Superior temporal gyrus (tissue), 1 donor: Measurements from ENCODE around the gene HOXA2.

Experiments
- DNase-seq: peaks from one replicate; pipeline ENCODE4 v3.0.0-alpha.2; 2016; ENCODE audit errors: extremely low spot score

Gene HOXA2

DNA sequence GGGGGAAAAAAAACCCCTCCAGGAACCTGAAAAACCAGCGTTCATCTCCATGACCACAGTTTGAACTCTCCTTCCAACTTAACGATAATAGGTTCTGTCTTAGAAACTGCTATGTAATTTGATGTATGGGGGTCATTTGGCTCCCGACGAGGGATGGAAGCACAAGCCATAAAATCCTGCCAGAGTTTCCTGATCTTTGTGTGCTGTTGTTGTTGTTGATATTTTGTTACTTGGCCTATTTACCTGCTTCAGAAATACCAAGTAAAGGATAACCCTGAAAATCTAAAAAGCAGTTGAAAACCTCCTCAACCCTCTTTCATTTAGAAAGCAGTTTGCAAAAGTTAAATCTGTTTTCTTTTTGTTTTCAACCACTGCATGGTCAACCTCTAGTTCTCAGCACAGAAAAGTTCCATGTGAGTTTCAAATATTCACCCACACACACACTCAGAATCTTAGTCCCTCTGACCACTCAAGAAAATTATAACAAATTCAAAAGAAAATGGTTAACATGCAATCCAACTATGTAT is 9.3 kb upstream of the HOXA2 start:
- DNase-seq = no peak

- no peak for DNase-seq
Observed at GRCh38 chr7:27111042-27111750, 8.7 kb upstream of the HOXA2 start.

DNA sequence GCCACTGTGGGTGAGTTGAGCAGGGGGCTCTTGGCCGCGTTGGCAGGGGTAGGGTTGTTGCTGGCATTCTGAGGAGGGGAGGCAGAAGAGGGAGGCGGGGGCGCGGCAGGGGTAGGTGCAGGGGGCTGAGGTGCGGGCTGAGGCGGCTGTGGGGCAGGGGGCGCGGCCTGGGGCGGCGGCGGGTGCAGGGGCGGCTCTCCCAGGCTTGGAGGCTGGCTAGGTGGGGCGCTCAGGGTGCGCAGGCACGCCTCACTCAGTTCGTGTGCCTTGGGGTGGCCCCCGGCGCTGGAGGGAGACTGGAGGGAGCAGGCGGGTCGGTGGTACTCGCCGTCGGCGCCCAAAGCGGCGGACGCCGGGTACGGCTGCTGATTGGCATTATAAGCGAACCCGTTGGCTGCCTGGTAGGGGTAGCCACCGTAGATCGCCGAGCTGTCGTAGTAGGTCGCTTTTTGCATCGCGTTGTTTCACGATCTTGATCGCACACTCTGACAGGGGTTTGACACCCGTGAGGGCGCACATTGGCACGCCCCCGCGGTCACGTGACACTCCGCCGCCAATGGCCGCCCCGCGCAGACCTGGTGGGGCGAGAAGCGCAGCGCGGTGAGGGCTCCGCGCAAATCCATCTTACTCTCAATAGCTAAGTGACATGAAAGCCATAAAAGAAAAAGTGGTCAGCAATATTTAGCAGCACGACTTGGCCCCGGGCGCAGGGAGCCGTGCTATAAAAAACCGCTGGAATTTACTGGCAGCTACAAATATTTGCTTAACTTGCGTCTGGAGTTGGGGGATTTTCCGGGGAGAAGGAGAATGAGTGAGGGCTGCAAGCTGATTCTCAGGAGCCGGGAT is 7.9 kb upstream of the HOXA2 start:
- DNase-seq = no peak

GRCh38 chr7:27109466-27110185 is 7.1 kb upstream of the HOXA2 start:
- no peak for DNase-seq

GRCh38 chr7:27108390-27109127 is 6.1 kb upstream of the HOXA2 start:
- DNase-seq = no peak

DNA sequence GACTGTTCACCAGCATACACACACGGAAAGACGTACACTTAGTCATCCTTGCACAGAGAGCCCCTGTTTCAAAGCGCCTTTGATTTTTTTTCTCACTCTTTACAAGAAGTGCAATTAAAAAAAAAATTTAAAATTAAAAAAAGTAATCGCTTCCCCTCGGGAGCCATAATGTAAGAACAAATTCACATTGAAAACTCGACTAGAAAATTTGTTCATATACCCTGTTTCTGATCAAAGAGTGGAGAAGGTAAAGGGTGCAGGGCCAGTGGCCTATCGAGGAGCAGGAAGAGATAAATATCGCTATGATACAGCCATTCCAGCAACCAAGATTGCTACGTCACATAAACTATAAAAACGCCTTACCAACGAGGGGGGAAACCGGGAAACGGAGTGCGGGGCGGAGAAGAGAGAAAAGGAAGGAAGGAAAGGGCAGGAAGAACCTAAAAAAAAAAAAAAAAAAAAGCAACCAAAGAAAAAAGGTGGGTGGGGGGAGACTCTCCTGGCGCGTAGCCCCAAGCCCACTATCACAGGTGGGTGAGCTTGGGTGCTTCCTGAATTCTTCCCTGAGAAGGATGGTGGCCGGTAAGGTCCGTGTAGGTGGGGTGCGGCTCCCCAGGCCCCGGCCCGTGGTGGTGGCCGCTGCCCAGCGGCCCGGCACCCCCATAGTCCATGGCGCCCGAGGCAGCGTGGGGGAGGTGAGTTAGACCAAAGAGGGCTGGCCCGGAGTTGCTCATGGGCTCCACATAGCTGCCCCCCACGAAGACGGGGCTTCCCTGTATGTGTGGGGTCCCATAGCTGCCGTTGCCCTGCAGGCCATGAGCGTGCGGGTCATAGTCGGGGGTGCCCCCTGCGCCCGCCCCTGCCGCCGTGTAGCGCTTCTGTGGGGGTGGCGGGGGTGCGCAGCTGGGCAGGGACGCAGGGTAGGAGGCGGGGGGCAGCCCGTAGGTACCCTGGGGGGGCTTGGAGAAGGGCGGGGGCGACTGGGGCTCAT is 5.2 kb upstream of the HOXA2 start:
- no peak for DNase-seq

GRCh38 chr7:27106901-27107240 is 4.4 kb upstream of the HOXA2 start:
- no peak for DNase-seq

GRCh38 chr7:27106181-27106900 is 3.9 kb upstream of the HOXA2 start:
- DNase-seq = no peak

DNA sequence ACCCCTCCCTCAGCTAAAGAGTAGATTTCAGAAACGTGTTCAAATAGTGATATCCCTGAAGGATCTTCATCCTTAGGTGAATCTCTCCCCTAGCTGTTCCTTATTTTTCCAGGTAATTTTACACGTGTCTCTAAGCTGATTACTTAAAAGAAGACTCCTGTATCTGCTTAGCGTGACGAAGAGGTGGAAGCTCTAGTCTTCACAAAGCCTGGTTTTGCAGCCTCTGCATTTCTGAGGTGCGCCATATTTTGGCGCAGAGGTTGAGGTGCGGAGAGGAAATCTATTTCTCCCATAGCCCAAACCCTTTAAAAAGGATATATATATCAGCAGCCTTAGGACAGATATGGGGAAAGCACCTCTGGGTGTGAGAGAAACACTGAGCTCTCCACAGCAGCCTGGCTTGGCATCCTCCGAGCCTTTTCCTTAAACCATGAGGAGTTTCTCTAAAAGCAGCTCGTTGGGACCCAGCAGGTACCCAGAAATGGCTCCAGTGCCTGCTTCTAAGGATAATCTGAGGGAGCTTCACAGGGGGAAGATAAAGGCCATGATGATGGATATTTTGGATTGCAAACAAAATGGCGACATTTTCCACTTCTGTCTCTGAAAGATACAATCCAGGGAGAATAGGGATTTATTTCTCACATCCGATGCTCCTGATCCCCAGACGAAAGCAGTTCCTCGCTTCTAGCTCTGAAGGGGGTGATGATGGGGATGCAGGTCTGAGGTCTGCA is 3.0 kb upstream of the HOXA2 start:
- DNase-seq = no peak

DNA sequence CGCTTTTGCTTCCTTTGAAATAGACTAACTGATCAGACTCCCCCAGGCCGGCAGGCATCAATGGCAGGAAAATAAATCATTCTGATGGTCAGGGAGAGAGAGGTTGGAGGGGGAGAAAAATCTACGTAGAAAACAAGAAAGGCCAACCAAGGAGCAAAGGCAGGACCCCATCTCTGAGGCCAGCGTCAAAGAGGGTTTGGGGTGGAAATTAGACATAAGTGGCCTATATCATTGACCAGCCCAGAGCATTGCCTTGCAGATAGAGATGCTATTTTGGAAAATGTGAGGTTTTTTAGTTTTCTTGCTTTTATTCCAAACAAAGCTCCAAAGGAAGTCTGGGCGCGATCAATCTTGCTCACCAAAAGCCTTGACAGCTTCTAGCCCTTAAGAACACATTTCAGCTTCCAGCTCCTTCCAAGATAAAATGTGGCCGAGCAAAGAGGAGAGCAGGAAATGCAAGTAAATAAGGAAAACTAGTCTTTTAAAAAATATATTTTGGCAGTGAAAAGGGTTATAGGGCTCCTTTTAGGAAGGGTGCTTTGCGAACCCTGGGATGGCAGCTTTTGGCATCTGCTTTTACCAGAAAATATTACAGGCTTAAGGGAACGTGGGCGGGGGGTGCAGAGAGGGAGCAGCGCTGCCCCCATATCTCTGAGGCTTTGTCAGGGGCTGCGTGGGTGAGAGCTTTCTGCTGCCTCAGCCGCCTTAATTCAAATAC is 2.0 kb upstream of the HOXA2 start:
- no peak for DNase-seq

GRCh38 chr7:27103489-27104226 is 1.2 kb upstream of the HOXA2 start:
- no peak for DNase-seq

- DNase-seq = no peak
Observed at GRCh38 chr7:27101957-27102580, 414 bp downstream of the HOXA2 start.

DNA sequence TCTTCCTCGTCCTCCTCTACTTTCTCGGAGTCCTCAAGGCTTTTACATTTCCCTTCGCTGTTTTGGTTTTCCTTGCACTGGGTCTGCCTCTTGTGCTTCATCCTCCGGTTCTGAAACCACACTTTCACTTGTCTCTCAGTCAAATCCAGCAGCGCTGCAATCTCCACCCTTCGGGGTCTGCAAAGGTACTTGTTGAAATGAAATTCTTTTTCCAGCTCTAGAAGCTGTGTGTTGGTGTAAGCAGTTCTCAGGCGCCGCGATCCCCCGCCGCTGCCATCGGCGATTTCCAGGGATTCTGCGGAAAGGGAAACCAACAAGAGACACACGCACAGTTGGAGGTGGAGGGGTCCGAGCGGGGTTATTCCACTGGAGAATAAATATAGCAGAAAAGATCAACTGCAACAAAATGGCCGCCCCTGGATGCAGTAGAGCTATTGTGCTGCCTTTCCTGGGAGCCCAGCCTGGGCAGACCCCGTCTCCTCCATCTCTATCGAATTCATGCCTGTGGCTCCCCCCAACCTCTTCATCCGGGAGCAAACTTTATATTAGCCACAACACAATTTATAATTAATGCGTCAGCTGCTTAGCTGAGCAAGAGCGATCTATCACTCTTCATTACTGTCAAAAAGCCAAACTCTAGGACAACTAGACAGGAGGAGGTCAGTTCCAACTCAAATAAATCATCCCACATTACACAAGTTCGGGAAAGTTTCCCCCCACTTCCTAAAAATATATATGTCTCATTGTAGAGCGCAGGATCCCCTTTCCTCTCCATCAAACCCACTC is 1.1 kb downstream of the HOXA2 start:
- no peak for DNase-seq

GRCh38 chr7:27100694-27101170 is 1.8 kb downstream of the HOXA2 start:
- DNase-seq = no peak

DNA sequence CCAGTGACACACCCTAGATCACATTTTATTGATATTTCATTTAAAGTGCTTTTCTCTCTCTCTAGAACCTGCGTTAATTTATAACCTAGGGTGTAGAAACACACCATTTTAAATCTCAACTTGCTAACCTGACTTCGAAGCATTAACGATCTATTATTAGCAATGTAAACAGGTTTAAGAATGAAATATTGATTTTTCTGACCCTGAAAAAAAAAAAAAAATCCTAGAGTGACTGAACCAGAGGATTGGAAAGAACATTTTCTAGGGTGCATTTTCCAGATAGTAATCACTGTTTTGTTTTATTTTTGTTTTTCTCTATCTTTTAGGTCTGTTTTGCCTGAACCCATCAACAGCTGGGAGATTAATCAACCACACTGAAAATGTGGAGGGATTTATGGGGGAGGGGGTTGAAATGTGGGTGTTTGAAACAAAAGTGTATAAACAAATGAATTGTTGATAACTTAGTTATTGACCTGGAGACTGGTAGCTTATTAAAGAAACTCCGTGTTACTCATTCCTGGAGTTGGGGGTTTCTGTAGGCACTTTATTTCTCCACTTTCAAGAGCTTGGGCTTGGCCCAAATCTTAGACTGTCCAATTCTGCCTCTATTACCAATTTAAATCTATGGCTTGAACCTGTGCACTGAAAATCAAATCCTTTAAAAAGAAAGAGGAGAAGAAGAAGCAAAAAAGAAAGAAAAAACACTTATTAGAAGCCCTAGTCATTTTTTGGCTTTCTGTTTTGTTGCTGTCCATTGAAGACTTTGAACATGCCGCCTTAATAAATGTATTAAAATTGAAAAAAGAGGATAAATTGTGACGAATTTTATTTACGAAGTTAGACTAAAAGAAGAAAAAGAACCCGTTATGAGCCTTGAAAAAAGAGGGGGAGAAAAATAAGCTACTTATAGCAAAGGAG is 2.8 kb downstream of the HOXA2 start:
- no peak for DNase-seq
